Endometrial microvascular endothelial cells (primary cell): ENCODE measurements around the gene C3orf22. TPM values are rescaled to one million over a fixed set of nuclear protein-coding genes. Genes with fewer than 3 reads are reported as not detected.
"Not testable (repeated sequence)": the region's sequence is repeated elsewhere in the genome, so short reads cannot be mapped to it uniquely, and the experiment has no call there.

ENCODE experiments used
- in situ Hi-C: cut with HindIII; loops from 2 replicates; pipeline ENCODE4 v1.10.0; 2017; ENCODE audit warnings: low sequenced_read_pairs, low pct_unique_long_range_greater_than_20kb; ENCODE audit errors: inconsistent ontology term
- total RNA-seq: library from RNA; depleted of rRNA; stranded (reverse); fragments of >200 nt; gene quantifications from one replicate; pipeline ENCODE4 v1.2.3, GENCODE V29; 2015; ENCODE audit errors: inconsistent ontology term

The C3orf22 gene
- total RNA-seq, 1 donor from 2014 or later: not detected

DNA sequence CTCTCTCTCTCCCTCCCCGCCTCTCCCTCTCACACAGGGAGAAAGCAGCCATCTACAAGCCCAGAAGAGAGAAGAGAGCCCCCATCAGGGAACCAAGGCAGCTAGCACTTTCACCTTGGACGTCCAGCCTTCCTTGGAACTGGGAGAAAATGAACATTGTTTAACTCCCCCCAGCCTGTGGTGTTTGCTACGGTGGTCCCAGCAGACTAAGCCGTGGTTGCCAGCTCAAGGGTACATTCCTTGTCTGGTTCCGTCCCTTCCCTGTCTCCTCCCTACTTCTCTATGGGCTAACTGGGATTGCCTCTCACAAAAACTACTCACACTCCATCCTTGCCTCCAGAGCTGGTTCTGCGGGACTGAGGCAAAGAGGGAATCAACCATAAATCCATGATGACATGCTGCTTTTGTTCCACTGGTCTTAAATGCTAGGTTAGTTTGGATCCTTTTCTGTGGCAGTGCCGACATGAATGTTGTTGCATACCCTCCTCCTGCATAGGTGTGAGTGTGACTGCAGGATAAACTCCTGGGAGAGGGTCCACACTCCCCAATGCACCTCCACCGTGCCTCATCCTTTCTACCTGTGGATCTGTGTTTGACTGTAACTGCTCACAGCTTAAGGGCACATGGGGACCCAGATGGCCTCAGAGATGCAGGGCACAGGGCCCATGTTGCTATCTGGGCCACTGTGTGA is 12.0 kb downstream of the C3orf22 start:
- in situ Hi-C loops: no loop called here

DNA sequence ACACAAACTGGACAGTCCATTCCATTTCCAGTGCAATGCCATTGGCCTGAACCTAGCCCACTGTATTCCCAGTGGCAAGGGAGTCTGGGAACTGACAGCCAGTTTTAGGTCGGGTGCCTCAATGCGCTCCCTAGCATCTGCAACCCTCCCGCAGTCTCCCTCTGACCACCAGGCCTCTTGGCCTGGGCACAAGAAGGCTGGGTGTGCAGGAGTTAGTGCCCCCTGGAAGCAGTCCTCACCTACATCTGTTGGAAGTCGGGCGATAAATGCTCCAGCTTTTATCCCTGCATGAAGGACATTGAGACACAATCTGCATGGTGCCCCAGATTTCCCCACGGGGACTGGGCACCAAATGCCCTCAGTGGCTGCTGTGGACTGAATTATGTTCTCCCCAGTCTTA is 12.7 kb downstream of the C3orf22 start:
- in situ Hi-C loops: no loop called here

DNA sequence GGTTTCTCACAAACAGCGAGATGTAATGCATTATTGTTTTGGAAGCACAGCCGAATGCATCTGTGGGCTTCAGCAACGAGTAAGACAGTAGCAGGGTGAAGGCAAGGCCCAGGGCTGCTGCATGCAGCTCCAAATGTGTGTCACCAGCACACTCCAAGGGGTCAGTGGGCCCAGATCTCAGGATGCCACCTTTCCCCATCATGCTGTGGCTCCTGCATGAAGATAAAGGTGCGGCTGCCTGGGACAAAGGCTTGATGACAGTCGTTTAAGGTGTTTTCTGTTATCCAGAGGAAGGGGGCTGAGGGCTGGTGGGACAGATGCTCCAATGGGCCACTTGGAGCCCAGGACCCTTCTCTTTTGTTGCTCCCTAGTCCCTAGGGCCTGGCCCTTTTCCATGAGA is 13.2 kb downstream of the C3orf22 start:
- in situ Hi-C loops: no loop called here

DNA sequence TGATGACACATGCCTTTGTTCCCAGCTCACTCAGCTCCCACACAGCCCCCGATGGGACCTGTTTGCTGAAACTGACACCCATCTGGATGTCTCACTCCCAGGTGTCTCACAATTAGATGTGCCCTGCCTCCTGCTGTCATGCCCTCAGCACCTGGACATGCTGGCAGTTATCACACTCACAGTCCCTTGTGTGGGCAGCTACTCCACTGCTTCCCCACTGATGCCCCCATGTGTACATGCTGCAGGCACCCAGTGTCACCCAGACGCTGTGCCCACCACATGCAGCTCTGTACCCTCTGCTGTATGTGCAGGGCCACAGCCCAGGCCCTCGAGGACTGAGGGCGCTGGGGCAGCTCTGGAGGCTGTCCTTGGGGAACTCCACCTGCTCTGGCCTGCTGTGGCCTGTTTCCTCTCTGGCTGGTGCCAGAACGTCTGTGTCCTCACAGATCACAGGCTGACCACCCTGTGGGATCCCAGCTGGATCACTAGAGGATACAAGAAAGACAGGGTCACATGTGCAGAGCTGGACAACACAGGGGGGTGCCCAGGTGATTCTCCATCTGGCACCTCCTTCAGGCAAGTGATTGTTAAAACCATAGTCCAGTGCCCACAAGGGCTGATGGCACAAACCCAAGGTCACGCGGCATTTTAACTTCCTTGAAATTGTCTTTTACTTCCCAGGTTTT is 14.0 kb downstream of the C3orf22 start:
- in situ Hi-C loops: no loop called here

DNA sequence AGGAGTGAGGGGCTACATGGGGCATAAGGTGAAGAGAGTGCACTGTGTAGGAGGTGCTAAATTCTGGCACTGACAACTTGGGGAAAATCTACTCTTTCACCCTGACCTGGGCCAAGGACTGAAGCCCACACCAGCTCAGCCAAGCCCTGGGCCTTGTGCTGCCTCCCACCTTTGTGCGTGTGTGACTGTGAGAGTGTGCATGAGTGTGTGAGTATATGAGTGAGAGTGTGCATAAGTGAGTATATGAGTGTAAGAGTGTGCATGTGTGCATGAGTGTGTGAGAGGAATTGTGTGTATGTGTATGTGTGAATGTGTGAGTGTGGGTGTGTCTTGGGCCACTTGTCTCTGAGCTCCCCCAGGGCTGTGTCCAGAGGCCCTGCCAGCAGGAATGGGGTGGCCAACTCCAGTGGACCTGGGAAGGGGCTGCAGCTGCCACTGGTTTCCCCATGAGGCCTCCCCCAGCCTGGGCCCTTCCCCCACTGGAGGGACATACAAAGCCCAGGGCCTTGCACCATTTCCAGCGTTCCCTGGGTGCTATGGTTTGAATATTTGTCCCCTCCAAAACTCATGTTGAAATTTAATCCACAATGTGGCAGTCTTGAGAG is 15.2 kb downstream of the C3orf22 start:
- in situ Hi-C loops: no loop called here

DNA sequence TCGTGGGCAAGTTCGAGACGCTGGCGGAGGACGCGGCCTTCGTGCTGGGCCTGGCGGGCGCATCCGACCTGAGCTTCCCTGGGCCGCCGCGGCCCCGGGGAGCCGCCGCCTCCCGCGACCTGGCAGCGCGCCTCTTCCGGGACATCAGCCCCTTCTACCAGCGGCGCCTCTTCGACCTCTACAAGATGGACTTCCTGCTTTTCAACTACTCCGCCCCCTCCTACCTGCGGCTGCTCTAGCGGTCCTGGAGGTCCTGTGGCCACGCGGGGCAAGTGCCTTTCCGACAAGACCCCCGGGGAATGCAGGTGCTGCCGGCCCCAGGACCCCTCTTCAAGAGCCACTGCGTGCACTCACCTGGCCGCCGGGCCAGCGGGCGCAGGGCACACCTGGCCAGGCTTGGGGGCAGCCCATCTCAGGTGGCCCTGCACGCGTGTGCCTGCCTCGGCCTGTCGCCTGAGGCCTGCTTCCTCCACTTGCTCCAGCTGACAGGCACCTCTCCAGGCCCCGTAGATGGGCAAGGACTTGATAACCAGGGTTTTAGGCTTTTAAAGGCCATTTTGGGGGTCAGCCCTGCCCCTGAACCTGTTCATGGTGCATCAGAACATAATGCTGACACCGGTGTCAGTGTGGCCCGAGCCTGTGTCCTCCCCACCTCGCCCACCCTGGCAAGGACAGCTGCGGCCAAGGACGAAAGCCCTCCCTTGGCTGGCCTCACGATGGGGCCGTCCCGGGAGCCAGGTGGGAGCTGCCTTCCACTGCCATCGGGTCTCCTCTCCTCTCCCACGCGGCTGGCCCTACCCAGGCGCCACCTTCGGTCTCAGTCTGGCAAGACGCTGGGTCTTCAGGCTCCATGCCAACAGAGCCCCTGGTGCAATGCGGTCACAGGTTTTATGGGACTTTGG is 16.1 kb downstream of the C3orf22 start:
- in situ Hi-C loops: no loop called here

DNA sequence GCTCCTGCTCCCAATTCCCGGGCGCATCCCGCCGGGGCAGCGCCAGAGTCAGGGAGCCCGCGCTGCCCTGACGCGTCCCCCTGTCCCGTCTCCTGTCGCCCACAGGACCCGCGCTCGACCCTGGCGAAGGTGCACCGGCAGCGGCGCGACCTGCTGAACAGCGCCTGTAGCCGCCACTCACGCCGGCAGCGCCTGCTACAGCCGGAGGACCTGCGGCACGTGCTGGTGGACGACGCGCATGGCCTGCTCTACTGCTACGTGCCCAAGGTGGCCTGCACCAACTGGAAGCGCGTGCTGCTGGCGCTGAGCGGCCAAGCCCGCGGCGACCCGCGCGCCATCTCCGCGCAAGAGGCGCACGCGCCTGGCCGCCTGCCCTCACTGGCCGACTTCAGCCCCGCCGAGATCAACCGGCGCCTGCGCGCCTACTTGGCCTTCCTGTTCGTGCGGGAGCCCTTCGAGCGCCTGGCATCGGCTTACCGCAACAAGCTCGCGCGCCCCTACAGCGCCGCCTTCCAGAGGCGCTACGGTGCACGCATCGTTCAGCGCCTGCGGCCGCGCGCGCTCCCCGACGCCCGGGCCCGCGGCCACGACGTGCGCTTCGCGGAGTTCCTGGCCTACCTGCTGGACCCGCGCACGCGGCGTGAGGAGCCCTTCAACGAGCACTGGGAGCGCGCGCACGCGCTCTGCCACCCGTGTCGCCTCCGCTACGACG is 16.9 kb downstream of the C3orf22 start:
- in situ Hi-C loops: no loop called here

DNA sequence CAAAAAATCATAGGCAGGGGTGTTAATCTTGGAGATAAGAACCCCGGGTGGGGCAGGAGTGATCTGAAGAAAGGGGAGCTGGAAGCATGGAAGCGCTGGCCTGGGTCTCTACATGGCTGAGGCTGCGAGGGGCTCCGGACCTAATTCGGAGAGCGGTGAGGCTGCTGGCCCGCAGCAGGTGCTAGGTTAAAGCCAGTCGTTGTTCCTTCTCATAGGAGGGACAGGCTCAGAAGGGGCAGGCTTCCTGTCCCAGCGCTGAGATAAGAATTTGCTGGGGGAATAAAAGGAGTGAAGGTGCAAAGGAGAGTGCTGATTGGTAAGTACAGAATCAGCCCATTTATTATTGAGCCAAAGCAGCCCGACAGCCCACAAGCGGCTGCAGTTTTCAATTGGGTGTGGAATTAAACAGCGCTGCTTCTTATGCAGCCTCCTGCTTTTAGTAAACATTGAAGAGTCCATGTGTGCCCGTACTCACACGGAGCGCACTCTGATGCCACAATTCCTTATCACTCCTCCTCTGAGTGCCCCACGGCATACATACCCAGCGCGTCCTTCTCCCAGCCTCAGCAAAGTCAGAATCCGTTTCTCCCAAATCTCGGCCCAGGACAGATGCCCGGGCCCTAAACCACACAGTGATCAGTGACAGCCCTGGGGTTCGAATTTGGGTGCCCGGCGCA is 17.6 kb downstream of the C3orf22 start:
- in situ Hi-C loops: no loop called here

DNA sequence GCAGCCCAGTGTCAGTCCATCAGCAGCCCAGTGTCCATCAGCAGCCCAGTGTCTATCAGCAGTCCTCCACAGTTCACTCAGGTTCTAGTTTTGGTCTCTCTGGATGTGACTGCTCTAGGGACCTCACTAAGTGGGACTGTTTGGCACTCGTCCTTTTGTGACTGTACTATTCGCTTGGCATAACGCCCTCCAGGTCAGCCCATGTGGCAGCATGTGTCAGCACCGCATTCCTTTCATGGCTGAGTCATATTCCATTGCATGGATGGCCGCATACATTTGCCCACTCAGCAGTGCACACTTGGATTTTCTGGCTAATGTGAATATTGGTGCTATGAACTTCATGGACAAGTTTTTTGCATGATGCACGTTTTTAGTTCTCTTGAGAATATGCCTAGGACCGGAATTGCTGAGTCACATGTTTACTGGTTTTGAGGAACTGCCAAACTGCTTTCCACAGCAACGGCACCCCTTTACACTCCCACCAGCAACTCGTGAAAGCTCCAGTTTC is 18.3 kb downstream of the C3orf22 start:
- in situ Hi-C loops: no loop called here

DNA sequence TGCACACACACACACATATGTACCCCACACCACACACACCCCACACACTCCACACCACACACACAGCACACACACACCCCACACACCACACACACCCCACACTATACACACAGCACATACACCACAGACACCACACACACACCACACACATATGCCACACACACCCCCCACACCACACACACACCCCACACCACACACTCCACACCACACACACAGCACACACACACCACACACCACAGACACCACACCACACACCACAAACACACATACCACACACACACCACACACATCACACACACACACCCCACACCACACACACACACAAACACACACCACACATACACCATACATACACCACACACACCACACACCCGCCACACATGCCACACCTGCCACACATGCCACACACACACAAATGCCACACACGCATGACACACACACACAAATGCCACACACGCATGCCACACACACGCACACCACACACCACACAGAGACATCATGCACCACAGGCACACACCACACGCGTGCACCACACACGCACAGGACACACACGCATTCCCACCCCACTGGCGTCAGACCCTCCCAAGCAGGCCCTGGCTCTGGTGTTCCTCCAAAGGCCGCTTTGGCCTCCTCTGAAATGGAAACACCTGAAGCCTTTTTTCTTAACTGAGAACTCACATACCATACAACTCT is 19.0 kb downstream of the C3orf22 start:
- in situ Hi-C loops: no loop called here

DNA sequence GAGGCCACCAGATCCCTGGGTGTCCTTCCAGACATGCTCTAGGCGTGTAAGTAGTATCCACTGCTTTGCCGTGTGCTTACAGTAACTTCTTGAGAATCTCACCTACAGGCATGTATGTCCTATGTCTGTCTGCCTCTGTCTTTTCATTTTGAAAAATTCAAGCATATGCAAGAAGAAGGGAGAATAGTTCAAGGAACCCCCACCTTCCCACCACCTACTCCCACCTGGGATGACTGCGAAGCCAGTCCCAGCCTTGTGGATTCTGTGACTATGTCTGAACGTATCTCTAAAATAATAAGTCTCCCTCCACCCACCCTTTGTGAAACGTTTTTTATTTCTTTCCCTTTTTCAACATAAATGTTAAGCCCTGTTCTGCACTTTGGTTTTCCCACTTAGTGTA is 19.8 kb downstream of the C3orf22 start:
- in situ Hi-C loops: no loop called here

DNA sequence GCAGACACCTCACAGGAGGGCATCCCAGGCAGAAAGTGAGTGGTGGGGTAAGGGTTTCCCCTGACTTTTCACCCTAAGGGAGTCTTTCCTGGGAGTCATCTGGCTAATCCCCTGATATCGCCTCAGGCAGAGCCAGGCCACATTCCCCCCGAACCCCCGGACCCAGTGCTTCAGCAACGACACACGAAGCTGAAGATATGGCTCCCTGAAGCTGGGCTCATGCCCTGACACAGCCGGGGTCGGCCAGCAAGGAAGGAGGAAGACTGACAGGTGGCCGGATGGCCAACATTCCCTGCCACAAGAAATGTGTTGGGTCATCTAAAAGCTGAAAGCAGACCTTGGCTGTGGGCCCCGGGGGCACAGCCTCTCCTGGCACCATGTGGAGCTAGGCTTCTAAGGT is 20.4 kb downstream of the C3orf22 start:
- in situ Hi-C loops: no loop called here

DNA sequence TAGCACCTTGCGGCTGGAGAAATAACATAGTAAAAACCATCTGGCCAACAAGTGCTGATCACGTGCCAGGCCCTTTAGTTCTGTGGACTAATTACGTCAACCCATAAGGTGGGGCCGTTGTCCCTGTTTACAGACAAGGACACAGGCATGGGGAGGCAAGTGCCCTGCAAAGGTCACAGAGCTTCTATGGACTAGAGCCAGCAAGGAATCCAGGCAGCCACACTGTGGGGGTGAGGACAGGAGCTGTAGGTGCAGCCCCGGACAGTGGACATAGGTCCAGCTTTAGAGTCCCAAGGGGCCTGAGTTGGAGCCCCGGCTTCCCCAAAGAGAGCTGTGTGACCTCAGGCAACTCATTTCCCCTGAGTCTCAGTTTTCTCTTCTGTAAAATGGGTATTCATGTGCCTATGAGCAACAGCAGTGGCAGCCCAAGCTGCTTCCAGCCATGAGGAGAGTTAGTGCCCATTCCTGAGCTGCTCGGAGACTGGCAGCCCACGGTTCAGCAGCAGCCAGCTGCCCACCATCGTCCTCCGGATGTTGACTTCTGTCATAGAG is 20.9 kb downstream of the C3orf22 start:
- in situ Hi-C loops: no loop called here

DNA sequence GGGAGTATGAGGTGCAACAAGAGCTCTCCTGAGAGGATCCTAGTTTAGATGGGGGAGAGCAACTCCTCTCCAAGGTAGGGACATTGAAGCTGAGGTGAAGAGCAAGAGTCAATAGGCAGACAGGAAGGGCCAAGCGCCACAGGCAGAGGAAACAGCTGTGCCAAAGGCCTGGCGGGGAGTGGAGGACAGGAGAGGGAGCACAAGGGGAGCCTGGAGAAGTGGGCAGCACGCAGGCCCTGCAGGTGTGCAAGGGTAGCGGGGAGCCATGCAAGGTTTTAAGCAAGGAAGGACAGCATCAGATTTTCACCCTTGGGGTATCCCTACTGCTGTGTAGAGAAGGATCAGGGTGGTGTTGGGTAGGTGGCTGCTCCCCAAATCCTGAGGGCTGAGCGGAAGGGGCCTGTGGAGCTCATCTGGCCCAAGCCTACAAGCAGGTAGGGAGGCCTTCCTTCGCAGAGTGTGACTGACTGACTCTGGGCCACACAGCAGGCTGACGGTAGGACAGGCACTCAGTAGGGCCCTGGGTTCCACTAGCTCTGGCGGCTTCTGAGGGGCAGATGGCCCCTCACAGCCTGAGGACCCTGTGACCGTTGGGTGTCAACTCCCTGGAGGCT is 21.5 kb downstream of the C3orf22 start:
- in situ Hi-C loops: no loop called here

DNA sequence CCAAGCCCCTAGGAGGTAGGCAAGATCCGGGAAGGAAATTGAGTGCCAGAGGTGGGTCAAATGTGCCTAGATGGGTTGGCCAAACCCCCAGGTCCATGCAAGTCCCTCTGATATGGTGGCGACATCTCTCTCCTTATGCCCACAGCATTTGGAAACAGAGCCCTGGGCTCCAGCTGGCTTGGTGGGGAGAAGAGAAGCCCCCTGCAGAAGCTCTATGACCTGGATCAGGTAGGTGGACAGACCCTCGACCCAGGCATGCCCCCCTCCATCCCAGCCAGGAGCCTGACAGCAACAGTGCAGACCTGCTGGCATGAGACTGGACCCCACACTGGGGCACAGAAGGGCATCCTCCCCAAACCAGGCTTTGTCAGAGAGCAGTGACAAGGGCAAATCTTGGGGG is 22.6 kb downstream of the C3orf22 start:
- in situ Hi-C loops: no loop called here

DNA sequence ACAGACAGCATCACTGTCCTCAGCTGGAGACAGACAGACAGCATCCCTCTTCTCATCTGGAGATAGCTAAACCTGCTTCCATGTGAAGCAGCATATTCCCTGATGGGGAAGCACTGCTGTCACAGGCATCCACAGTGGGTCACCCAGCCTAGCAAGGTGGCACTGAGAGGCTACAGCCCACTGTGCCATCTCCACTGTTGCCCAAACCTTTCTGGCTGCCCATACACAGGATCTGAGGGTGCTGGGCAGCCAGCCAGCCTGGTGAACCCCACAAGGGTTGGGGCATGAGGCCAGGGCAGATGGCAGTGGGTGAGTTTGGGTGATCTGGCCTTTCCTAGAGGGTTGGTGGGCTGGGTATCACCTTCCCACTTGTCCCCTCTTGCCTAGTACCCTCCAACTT is 23.1 kb downstream of the C3orf22 start:
- in situ Hi-C loops: no loop called here

DNA sequence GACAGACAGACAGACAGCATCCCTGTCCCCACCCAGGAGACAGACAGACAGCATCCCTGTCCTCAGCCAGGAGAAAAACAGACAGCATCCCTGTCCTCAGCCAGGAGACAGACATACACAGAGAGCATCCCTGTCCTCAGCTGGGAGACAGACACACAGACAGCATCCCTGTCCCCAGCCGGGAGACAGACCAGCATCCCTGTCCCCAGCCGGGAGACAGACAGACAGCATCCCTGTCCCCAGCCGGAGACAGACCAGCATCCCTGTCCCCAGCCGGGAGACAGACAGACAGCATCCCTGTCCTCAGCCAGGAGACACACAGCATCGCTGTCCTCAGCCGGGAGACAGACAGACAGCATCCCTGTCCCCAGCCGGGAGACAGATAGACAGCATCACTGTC is 24.0 kb downstream of the C3orf22 start:
- in situ Hi-C loops: not testable (repeated sequence)
